ENCODE measurements around the gene MRGPRF.

DNA sequence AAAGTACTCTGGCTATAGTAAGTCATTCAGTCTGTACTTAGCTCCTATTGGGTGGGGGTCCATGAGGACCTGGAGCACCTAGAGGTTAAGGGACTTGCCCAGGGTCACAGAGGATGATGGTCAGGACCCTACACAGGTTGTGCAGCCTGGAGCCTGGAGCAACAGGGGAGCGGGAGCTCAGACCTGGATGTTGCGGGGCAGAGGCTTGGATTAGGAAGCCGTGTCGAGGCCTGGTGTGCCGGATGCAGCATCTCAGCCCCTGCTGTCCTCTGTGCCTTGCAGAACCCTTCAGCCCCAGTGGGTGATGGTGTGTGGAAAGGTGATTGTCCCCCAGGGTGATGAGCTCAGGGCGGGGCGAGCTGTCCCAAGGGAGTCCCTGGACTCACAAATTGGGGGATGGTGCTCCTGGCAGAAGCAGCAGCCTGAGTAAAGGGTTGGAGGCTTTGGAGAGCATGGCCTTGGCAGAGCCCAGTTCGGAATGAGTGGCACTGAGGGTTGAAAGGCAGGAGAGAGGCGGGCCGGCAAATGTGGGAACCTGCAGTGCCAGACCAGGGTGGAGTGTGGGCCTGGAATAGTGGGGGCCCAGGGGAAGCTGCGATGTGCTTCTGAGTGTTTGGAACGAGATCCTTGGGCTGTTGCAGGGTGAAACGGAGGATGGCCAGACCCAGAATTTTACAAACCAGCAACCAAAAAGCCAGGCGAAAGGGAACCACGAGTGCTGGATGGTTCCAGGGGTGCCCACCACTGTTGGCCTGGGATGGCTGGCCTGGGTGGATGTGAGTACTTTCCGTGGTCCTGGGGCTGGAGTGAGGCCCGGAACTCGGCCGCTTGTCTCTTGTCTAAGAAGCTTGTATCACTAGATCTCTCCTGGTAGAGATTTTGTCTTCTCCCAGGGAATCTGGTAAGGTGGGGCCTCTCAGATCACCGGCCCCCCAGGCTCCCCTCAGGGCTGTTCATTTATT, 38.6 kb upstream of the MRGPRF start:
- TF ChIP-seq, protein P1, sequence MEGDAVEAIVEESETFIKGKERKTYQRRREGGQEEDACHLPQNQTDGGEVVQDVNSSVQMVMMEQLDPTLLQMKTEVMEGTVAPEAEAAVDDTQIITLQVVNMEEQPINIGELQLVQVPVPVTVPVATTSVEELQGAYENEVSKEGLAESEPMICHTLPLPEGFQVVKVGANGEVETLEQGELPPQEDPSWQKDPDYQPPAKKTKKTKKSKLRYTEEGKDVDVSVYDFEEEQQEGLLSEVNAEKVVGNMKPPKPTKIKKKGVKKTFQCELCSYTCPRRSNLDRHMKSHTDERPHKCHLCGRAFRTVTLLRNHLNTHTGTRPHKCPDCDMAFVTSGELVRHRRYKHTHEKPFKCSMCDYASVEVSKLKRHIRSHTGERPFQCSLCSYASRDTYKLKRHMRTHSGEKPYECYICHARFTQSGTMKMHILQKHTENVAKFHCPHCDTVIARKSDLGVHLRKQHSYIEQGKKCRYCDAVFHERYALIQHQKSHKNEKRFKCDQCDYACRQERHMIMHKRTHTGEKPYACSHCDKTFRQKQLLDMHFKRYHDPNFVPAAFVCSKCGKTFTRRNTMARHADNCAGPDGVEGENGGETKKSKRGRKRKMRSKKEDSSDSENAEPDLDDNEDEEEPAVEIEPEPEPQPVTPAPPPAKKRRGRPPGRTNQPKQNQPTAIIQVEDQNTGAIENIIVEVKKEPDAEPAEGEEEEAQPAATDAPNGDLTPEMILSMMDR (IDR thresholded peaks at IDR 0.05 in 8 of 11, conservative IDR thresholded peaks at IDR 0.05 in 3 of 11), result no peak
- TF ChIP-seq POLR2A (IDR thresholded peaks at IDR 0.05), result no peak

All from spleen (tissue), 7 donors.